Measurements from ENCODE around the gene NUDT7.

Gene NUDT7

DNA sequence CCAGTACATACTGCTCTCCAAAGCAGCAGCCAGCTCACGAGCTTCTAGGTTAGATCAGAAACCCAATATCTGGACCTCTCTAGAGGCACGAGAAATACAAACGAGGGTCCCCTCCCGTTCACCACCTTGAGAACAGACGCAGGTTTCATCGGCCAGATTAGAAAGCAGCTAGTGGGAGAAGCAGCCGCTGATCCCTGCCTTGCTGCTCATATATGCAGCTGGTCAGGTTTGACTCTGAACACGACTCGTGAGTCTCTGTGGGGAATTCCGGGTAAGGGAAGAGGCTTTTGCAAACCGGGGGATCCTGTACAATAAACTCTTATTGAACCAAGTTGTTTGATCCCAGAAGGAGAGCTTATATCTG lies 67.7 kb downstream of the NUDT7 start:
- Histone ChIP-seq H3K9me3 (ENCODE audit: control insufficient read depth, insufficient read depth, low read depth, low read length) (no peaks in the 10 kb centered on the region), H3K27ac (ENCODE audit: extremely low read depth, low read depth, low read length) (no peak overlapping the region), H3K4me1 (ENCODE audit: control insufficient read depth, insufficient read depth, low read length) (peaks cover 9% of the 10 kb centered on the region), H3K36me3 (ENCODE audit: control insufficient read depth in 2 of 2, insufficient read depth in 1 of 2, low read length in 2 of 2) (no peaks in the 10 kb centered on the region), H3K4me3 (ENCODE audit: low read depth, low read length) (no peak overlapping the region)
- CTCF ChIA-PET, result interaction anchor here (0.7 to 0.9 kb wide), 2 partner anchors 8 to 185 kb away, joined by 3 read pairs; no protein-coding TSS in a partner anchor
- TF ChIP-seq SALL2 (tag by site-specific recombination; IDR thresholded peaks at IDR 0.05; ENCODE audit: borderline replicate concordance) (no peak), ZNF10 (tag by site-specific recombination; IDR thresholded peaks at IDR 0.05) (no peak), ZNF626 (tag by site-specific recombination; IDR thresholded peaks at IDR 0.05) (no peak), ZNF223 (tag by site-specific recombination; IDR thresholded peaks at IDR 0.05) (no peak), ZNF423 (tag by site-specific recombination; IDR thresholded peaks at IDR 0.05) (no peak), ZNF140 (tag by site-specific recombination; IDR thresholded peaks at IDR 0.05) (no peak), ZNF169 (tag by site-specific recombination; IDR thresholded peaks at IDR 0.05) (no peak), TCF7L2 (IDR thresholded peaks at IDR 0.05; ENCODE audit: borderline replicate concordance, low read depth, low read length) (no peak), ZSCAN23 (tag by site-specific recombination; IDR thresholded peaks at IDR 0.05) (no peak), SETDB1 (IDR thresholded peaks at IDR 0.05; ENCODE audit: insufficient read length, low read length) (no peak), GLIS1 (tag by site-specific recombination; IDR thresholded peaks at IDR 0.05) (no peak), ZNF311 (tag by site-specific recombination; IDR thresholded peaks at IDR 0.05; ENCODE audit: borderline replicate concordance) (no peak)
- TF ChIP-seq, protein P1, sequence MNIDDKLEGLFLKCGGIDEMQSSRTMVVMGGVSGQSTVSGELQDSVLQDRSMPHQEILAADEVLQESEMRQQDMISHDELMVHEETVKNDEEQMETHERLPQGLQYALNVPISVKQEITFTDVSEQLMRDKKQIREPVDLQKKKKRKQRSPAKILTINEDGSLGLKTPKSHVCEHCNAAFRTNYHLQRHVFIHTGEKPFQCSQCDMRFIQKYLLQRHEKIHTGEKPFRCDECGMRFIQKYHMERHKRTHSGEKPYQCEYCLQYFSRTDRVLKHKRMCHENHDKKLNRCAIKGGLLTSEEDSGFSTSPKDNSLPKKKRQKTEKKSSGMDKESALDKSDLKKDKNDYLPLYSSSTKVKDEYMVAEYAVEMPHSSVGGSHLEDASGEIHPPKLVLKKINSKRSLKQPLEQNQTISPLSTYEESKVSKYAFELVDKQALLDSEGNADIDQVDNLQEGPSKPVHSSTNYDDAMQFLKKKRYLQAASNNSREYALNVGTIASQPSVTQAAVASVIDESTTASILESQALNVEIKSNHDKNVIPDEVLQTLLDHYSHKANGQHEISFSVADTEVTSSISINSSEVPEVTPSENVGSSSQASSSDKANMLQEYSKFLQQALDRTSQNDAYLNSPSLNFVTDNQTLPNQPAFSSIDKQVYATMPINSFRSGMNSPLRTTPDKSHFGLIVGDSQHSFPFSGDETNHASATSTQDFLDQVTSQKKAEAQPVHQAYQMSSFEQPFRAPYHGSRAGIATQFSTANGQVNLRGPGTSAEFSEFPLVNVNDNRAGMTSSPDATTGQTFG (tag by site-specific recombination; IDR thresholded peaks at IDR 0.05; ENCODE audit: borderline replicate concordance), result no peak
- TF ChIP-seq, protein P2, sequence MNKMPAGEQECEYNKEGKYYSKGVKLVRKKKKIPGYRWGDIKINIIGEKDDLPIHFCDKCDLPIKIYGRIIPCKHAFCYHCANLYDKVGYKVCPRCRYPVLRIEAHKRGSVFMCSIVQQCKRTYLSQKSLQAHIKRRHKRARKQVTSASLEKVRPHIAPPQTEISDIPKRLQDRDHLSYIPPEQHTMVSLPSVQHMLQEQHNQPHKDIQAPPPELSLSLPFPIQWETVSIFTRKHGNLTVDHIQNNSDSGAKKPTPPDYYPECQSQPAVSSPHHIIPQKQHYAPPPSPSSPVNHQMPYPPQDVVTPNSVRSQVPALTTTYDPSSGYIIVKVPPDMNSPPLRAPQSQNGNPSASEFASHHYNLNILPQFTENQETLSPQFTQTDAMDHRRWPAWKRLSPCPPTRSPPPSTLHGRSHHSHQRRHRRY (tag by site-specific recombination; IDR thresholded peaks at IDR 0.05), result no peak
- TF ChIP-seq, protein P3, sequence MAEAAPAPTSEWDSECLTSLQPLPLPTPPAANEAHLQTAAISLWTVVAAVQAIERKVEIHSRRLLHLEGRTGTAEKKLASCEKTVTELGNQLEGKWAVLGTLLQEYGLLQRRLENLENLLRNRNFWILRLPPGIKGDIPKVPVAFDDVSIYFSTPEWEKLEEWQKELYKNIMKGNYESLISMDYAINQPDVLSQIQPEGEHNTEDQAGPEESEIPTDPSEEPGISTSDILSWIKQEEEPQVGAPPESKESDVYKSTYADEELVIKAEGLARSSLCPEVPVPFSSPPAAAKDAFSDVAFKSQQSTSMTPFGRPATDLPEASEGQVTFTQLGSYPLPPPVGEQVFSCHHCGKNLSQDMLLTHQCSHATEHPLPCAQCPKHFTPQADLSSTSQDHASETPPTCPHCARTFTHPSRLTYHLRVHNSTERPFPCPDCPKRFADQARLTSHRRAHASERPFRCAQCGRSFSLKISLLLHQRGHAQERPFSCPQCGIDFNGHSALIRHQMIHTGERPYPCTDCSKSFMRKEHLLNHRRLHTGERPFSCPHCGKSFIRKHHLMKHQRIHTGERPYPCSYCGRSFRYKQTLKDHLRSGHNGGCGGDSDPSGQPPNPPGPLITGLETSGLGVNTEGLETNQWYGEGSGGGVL (tag by site-specific recombination; IDR thresholded peaks at IDR 0.05), result no peak
- POLR2A ChIA-PET, result interaction anchor here (1.1 kb wide), 1 partner anchor 10 kb away, joined by 3 read pairs; no protein-coding TSS in a partner anchor

DNA sequence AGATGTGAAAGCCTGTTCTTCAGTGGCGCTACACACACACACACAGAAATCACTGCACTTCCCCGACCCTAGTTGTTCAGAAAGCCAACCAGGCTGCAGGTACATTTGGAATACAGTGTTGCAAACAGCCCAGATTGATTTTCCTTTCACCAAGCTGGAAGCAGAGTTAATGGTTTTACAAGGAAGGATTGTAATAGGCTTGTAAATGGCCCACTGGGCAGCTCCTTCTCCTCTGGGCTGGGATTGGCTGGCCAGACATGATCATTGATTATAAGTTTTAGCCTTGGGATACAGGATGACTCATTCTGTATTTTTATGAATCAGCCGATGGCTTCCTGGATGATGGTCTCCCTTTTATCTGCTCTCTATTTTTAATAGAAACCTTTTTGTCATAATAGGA lies 68.6 kb downstream of the NUDT7 start:
- ChIA-PET CTCF (no interaction called here), POLR2A (interaction anchor here (0.6 kb wide), 1 partner anchor 291 kb away, joined by 3 read pairs; no protein-coding TSS in a partner anchor)
- Histone ChIP-seq H3K27ac (ENCODE audit: extremely low read depth, low read depth, low read length) (no peak overlapping the region), H3K4me3 (ENCODE audit: low read depth, low read length) (no peak overlapping the region), H3K9me3 (ENCODE audit: control insufficient read depth, insufficient read depth, low read depth, low read length) (no peaks in the 10 kb centered on the region), H3K4me1 (ENCODE audit: control insufficient read depth, insufficient read depth, low read length) (peaks cover 9% of the 10 kb centered on the region), H3K36me3 (ENCODE audit: control insufficient read depth in 2 of 2, insufficient read depth in 1 of 2, low read length in 2 of 2) (no peaks in the 10 kb centered on the region)
- no peak for TF ChIP-seq ZNF24 (tag by site-specific recombination; IDR thresholded peaks at IDR 0.05)
- TF ChIP-seq, protein P2 (tag by site-specific recombination; IDR thresholded peaks at IDR 0.05), result no peak
- TF ChIP-seq KLF16 (tag by site-specific recombination; IDR thresholded peaks at IDR 0.05), result no peak
- TF ChIP-seq, protein P4, sequence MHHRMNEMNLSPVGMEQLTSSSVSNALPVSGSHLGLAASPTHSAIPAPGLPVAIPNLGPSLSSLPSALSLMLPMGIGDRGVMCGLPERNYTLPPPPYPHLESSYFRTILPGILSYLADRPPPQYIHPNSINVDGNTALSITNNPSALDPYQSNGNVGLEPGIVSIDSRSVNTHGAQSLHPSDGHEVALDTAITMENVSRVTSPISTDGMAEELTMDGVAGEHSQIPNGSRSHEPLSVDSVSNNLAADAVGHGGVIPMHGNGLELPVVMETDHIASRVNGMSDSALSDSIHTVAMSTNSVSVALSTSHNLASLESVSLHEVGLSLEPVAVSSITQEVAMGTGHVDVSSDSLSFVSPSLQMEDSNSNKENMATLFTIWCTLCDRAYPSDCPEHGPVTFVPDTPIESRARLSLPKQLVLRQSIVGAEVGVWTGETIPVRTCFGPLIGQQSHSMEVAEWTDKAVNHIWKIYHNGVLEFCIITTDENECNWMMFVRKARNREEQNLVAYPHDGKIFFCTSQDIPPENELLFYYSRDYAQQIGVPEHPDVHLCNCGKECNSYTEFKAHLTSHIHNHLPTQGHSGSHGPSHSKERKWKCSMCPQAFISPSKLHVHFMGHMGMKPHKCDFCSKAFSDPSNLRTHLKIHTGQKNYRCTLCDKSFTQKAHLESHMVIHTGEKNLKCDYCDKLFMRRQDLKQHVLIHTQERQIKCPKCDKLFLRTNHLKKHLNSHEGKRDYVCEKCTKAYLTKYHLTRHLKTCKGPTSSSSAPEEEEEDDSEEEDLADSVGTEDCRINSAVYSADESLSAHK (tag by site-specific recombination; IDR thresholded peaks at IDR 0.05), result no peak
- no peak for TF ChIP-seq ZBTB7A (tag by site-specific recombination; IDR thresholded peaks at IDR 0.05; ENCODE audit: low read depth)
- TF ChIP-seq ZEB2 (tag by site-specific recombination; IDR thresholded peaks at IDR 0.05), result no peak
- no peak for TF ChIP-seq ZNF529 (tag by site-specific recombination; IDR thresholded peaks at IDR 0.05; ENCODE audit: insufficient replicate concordance)
- TF ChIP-seq ZNF350 (tag by site-specific recombination; IDR thresholded peaks at IDR 0.05), result no peak
- TF ChIP-seq, protein P5, sequence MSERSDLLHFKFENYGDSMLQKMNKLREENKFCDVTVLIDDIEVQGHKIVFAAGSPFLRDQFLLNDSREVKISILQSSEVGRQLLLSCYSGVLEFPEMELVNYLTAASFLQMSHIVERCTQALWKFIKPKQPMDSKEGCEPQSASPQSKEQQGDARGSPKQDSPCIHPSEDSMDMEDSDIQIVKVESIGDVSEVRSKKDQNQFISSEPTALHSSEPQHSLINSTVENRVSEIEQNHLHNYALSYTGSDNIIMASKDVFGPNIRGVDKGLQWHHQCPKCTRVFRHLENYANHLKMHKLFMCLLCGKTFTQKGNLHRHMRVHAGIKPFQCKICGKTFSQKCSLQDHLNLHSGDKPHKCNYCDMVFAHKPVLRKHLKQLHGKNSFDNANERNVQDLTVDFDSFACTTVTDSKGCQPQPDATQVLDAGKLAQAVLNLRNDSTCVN (tag by site-specific recombination; optimal IDR thresholded peaks at IDR 0.05), result no peak
- no peak for TF ChIP-seq KLF8 (tag by site-specific recombination; IDR thresholded peaks at IDR 0.05)
- TF ChIP-seq ZNF121 (tag by site-specific recombination; IDR thresholded peaks at IDR 0.05), result no peak
- TF ChIP-seq ZNF548 (tag by site-specific recombination; IDR thresholded peaks at IDR 0.05), result no peak

Measured in HEK293 (cell line).